GM18519 (cell line): ENCODE measurements around the gene APOC1.
"Not testable (repeated sequence)": the region's sequence is repeated elsewhere in the genome, so short reads cannot be mapped to it uniquely, and the experiment has no call there.

Source experiments
- ATAC-seq: cut with Tn5 transposase; IDR thresholded peaks from one replicate; pipeline ENCODE4 v1.9.1; 2021; ENCODE audit warnings: mild to moderate bottlenecking, moderate library complexity; ENCODE audit not compliant: unreplicated experiment, low FRiP score

APOC1 gene

DNA sequence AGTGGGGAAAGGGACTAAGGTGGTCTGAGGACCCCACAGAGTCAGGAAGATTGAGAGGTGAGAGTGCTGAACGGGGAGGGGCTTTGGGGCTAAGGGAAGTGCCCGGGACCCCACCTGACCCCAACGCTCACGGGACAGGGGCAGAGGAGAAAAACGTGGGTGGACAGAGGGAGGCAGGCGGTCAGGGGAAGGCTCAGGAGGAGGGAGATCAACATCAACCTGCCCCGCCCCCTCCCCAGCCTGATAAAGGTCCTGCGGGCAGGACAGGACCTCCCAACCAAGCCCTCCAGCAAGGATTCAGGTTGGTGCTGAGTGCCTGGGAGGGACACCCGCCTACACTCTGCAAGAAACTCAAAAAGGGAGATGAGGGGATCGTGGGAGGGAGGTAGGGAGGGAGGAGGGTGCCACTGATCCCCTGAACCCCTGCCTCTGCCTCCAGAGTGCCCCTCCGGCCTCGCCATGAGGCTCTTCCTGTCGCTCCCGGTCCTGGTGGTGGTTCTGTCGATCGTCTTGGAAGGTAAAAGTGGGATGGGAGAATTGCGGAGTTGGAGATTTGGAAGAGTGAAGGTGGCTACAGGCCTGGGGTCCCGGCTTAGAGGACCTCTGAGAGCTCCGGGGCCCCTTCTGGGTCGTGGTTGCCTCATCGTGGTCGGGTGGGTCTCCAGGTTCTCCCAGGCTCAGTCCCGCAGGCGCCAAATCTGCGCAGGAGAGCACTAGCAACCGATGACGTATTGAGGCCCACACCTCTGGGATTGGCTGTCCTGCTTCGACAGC is at the start of gene APOC1:
APOC1 (plus strand) TSS at position 176 of the 774 bp plus-strand sequence; CDS start at position 460, 284 bp downstream.
- ATAC-seq = not testable (repeated sequence)

GRCh38 chr19:44865196-44865767 is 49.1 kb upstream of the APOC1 start:
- ATAC-seq = no peak

DNA sequence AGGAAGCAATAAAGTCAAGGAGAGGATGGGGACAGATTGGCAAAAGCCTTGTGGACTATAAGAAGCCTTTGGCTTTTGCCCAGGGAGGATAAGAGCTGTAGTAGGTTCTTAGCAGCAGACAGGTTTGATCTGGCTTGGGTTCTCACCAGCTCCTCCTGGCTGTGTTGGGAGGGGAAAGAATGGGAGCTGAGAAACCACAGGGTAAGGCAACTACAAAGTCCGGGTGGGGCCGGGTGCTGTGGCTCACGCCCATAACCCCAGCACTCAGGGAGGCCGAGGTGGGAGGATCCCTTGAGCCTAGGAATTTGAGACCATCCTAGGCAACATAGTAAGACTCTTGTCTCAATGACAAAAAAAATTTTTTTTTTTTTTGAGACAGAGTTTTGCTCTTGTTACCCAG is 47.7 kb upstream of the APOC1 start:
- no peak for ATAC-seq

DNA sequence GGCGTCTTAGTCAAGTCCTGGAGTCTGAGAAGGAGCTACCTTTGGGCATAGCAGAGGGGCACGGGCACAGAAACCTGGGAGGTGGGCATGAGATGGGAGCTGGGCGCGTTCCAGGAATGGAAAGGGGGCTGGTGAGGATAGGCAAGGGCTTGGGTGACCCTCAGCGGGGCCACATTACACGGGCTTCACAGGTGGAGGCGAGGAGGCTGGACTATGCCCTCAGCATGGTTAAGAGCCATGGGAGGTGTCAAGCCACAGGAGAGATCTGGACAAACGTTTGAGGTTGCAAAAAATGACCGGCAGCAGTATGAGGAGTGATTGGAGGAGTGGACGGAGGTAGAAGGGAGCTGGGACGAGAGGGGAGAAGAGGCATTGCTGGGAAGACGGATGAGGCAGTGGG is 46.8 kb upstream of the APOC1 start:
- ATAC-seq = no peak

DNA sequence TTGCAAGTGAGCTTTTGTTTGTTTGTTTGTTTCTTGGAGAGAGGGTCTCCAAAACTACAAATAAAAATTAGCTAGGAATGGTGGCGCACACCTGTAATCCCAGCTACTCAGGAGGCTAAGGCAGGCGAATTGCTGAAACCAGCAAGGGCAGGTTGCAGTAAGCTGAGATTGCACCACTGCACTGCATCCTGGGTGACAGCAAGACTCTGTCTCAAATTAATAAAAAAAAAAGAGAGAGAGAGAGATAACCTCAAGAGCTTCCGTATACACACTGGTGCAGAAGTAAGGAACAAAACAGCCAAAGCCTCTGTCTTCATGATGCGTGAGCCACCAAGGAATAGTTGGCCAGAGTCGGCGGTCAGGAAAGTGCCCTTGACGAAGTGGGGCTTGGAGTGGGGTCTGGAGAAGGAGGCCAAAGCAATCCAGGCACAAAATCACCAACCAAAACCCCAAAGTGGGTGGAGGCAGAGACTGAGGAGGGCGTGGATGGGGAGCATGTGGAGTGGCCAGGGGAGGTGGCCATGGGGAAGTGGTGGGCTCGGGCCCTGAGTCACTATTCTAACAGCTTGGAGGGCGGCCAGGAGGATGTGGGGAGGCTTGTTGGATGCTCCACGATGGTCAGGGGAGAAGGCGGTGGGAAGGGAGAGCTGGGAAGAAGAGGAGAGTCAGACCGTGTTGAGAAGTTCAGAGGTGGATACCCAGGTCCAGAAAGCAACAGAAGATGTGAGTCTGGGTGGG is 44.5 kb upstream of the APOC1 start:
- no peak for ATAC-seq

DNA sequence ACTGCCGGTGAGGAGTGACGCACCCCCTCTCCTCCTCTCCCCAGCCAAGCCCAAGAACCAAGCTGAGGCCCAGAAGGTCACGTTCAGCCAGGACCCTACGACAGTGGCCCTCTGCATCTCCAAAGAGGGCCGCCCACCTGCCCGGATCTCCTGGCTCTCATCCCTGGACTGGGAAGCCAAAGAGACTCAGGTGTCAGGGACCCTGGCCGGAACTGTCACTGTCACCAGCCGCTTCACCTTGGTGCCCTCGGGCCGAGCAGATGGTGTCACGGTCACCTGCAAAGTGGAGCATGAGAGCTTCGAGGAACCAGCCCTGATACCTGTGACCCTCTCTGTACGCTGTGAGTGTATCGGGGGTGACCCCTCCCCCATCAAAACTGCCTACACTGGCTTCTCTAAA is 42.6 kb upstream of the APOC1 start:
- ATAC-seq = no peak

- no peak for ATAC-seq
Observed at GRCh38 chr19:44872661-44873060, 41.7 kb upstream of the APOC1 start.

GRCh38 chr19:44874317-44874716 is 40.1 kb upstream of the APOC1 start:
- ATAC-seq = no peak

DNA sequence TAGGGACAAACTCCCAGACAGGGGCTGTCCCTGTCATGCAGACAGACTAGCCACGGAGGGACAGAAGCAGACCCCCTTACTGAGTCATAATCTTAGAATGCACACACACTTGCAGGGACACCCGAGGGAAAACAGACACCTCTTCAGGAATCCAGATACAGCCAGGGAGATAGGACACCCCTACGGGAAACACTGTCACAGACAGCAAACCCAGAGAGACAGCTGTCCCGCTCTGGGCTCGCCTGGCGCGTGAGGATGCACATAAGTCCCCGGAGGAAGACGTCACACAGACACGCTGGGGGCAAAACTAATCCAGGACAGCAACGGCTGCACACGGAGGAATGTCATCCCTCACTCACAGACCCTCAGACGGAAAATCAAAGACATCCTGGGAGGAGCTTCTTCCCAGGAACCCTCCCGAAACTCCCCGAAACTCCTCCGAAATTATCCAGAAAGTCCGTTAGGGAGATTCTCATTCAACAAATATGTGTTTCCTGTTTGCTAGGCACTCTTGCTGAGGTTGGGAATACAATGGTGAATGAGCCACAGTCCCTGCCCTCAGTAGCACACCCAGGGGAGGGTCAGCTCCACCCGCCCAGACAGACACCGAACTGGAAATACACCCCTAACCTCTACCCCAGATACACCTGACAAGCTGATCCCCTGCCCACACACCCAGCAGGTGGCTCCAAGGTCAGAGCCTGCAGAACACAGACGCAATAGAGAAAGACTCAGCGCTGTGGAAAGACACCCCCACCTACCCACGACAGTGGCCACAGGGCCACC is 38.5 kb upstream of the APOC1 start:
- ATAC-seq = no peak

GRCh38 chr19:44876930-44877535 is 37.4 kb upstream of the APOC1 start:
- ATAC-seq = no peak

DNA sequence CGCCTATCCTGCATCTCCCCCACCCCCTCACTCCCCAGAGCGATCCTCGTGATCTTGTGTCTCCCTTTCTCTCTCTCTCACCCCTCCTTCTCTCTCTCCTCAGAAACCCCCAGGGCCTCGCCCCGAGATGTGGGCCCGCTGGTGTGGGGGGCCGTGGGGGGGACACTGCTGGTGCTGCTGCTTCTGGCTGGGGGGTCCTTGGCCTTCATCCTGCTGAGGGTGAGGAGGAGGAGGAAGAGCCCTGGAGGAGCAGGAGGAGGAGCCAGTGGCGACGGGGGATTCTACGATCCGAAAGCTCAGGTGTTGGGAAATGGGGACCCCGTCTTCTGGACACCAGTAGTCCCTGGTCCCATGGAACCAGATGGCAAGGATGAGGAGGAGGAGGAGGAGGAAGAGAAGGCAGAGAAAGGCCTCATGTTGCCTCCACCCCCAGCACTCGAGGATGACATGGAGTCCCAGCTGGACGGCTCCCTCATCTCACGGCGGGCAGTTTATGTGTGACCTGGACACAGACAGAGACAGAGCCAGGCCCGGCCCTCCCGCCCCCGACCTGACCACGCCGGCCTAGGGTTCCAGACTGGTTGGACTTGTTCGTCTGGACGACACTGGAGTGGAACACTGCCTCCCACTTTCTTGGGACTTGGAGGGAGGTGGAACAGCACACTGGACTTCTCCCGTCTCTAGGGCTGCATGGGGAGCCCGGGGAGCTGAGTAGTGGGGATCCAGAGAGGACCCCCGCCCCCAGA is 36.1 kb upstream of the APOC1 start:
- no peak for ATAC-seq

DNA sequence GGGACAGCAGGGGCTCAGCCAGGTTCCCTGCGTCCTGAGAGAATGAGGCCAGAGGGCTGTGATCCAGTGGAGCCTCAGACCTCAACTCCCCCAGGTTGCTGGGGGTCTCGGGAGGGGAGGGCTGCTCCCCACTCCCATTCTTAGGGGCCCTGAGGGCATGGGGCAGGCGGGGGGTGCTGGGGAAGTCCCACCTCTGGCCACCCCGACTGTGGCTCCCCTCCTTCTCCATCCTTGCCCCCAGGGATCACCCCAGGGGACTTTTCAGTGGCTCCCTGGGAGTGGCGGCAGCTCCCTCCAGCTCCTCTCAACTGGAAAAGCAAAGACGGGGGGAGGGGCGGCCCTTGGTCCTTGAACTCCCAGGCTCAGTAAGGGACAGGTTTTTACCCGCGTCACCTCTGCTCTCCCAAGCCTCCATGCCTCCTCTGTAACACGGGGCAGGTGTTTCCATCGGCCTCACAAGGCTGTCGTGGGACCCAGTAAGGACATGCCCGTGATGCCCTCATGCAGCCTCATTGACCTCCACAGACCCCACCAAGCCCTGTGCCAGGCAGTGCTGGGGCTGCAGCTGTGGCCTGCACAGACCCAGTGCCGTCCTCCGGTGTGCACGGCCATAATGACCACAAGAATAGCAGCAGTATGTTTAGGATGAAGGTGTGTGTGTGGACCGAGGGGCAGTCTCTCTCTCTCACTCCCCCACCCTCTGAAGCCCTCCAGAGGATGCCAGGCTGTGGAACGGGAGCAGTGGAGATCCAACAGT is 34.9 kb upstream of the APOC1 start:
- no peak for ATAC-seq

DNA sequence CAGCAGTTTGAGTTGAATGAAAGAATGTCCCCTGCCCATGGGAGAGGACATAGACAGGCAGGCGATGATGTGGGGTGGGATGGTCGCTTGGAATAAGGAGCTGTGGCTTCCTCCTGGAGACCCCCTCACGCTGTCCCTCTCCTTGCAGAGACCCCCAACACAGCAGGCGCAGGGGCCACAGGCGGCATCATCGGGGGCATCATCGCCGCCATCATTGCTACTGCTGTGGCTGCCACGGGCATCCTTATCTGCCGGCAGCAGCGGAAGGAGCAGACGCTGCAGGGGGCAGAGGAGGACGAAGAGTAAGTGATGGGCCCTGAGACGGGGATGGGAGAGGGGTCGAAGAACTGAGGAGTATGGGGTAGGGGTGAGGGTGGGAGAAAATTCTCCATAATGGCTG is 32.3 kb upstream of the APOC1 start:
- no peak for ATAC-seq

DNA sequence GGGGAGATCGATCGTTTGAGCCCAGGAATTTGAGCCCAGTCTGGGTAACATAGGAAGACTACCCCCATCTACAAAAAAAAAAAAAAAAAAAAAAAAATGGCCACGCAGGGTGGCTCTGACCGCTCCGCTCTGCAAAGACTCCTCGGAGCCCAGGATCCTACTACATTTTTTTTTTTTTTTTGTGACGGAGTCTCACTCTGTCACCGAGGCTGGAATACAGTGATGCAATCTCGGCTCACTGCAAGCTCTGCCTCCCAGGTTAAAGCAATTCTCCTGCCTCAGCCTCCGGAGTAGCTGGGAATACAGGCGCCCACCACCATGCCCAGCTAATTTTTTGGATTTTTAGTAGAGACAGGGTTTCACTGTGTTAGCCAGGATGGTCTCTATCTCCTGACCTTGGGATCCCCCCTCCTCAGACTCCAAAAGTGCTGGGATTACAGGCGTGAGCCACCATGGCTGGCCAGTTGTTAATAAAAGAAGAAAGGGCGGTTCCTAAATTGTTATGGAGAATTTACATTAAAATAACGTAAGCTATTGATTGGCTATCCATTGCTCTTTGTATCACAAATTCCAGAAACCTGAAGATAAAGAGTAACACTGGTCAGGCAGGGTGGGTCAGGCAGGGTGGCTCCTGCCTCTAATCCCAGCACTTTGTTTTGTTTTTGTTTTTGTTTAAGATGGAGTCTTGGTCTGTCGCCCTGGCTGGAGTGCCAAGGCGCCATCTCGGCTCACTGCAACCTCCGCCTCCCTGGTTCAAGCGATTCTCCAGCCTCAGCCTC is 31.6 kb upstream of the APOC1 start:
- ATAC-seq = not testable (repeated sequence)

- no peak for ATAC-seq
Observed at GRCh38 chr19:44883922-44884321, 30.5 kb upstream of the APOC1 start.

DNA sequence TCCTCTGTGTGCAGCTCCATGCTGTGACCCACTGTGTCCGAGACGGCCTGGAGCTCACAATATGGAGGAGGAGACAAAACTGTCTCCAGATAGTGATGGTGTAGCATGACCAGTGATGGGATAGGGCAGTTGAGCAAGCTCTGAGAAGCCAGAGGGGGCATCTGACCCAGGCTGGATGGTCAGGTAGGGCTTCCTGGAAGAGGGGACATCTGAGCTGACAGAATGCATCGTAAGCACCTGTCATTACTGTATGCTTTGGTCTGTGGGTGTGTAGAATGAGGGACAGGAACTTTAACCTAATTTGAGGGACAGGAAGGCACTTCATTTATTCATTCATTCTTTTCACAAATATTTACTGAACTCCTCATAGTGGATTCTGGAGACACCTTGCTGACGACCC is 29.8 kb upstream of the APOC1 start:
- no peak for ATAC-seq

- no peak for ATAC-seq
Observed at GRCh38 chr19:44886141-44886540, 28.3 kb upstream of the APOC1 start.

DNA sequence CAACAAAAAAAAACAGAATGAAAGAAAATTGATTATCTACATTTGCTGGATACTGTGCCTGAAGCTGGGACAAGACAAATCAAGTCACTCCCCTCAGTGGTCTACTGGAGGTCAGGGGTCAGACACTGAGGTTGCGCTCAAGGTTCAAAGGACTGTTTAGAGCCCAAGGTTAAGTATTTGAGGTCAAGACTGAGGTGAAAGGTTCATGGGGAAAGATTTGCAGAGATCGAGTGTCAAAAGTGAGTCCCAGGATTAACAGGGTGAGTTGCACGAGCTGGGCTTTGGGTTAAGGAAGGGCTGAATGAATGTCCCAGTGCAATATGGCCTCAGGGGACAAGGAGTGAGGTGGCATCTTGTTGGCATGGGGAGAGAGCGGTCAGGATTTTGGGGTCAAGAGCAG is 26.8 kb upstream of the APOC1 start:
- ATAC-seq = no peak
